Thymus (tissue), 11 donors: Measurements from ENCODE around the gene TIMD4. TPM values are rescaled to one million over a fixed set of nuclear protein-coding genes. Genes with fewer than 3 reads are reported as not detected.
"Not testable (repeated sequence)": the region's sequence is repeated elsewhere in the genome, so short reads cannot be mapped to it uniquely, and the experiment has no call there.

Experiments used
- DNase-seq, 9 donors: peaks; one replicate each; pipeline ENCODE4 v3.0.0-alpha.2; 2013; ENCODE audit warnings: low spot score in 9 of 9, low read depth in 6 of 9, missing footprints in 1 of 9
- H3K27ac ChIP-seq, 2 donors: one replicate each; pipeline ENCODE4 v1.5.1; 2013; ENCODE audit warnings: control low read depth in 1 of 2, low read depth in 1 of 2, low read length in 1 of 2, mild to moderate bottlenecking in 1 of 2, moderate library complexity in 1 of 2
- H3K27me3 ChIP-seq, 2 donors: one replicate each; pipeline ENCODE4 v1.5.1; 2013; ENCODE audit warnings: low read length in 1 of 2; ENCODE audit not compliant: control insufficient read depth in 2 of 2, insufficient read depth in 1 of 2
- H3K36me3 ChIP-seq, 2 donors: one replicate each; pipeline ENCODE4 v1.5.1; 2013; ENCODE audit warnings: low read length in 1 of 2, mild to moderate bottlenecking in 1 of 2, moderate library complexity in 1 of 2; ENCODE audit not compliant: control insufficient read depth in 2 of 2, insufficient read depth in 2 of 2
- H3K4me1 ChIP-seq, 2 donors: one replicate each; pipeline ENCODE4 v1.5.1; 2013; ENCODE audit warnings: low read length in 2 of 2; ENCODE audit not compliant: control insufficient read depth in 2 of 2, insufficient read depth in 2 of 2
- H3K4me3 ChIP-seq, 2 donors: one replicate each; pipeline ENCODE4 v1.5.1; 2013; ENCODE audit warnings: low read length in 2 of 2, control low read depth in 1 of 2, mild to moderate bottlenecking in 1 of 2
- H3K9me3 ChIP-seq, 2 donors: one replicate each; pipeline ENCODE4 v1.5.1; 2013; ENCODE audit warnings: low read length in 1 of 2, mild to moderate bottlenecking in 1 of 2; ENCODE audit not compliant: control insufficient read depth in 2 of 2, insufficient read depth in 1 of 2
- WGBS: extraction: QIAGEN DNeasy Blood & Tissue Kit; methylation state at CpG from one replicate; pipeline ENCODE4 v1.1.7; 2013; 5-methylcytosine and 5-hydroxymethylcytosine counted together
- polyA plus RNA-seq: library from polyadenylated mRNA; stranded (reverse); fragments of 200-250 nt; gene quantifications from one replicate; pipeline ENCODE4 v1.2.3, GENCODE V29; 2013
- total RNA-seq: library from RNA; stranded (reverse); fragments of 120-200 nt; gene quantifications from one replicate; pipeline ENCODE4 v1.2.4, GENCODE V29; 2013
- donor health status: healthy.

Gene TIMD4
- total and polyA plus RNA-seq, 2 donors = 14.7 to 25.4 TPM

DNA sequence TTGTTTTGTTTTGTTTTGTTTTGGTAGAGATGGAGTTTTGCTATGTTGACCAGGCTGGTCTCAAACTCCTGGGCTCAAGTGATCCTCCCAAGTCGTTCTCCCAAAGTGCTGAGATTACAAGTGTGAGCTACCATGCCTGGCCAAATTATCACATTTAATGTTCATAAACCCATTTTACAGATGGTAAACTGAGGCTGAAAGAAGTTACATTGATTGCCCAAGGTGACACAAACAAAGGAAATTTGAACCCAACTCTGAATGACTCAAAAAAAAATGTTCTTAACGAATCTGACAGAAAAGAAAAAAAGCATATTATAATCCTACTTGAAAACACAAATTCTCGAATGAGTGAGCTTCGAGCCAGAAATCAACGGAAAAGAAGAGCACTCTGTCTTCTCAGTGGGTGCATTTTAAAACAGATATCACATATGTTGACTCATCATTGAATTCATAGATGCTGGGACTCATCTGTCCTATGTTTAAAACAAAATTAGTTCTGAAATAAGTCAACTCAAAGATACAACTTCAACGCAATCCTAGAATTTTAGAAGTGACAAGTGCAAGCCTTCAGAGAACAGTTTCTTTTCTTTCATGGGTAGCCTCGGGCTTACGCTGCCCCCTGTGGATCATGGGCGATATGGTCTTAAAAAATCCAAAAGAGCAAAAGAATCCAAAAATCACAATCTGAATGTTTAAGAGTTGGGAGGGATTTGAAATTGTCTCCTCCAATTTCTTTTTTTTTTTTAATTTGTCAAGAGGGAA is 28.4 kb downstream of the TIMD4 start:
- peak in 5 of 9 donors; percentile 6 to 40 (median 20) for DNase-seq
- no peaks in the 10 kb centered on the region for H3K4me1 ChIP-seq
- H3K4me3 ChIP-seq = no peak overlapping the region
- H3K9me3 ChIP-seq = no peaks in the 10 kb centered on the region
- WGBS = 64% methylated on average over 9 of the region's 9 CpGs
- H3K27ac ChIP-seq = no peak overlapping the region
- no peaks in the 10 kb centered on the region for H3K36me3 ChIP-seq
- H3K27me3 ChIP-seq = no peaks in the 10 kb centered on the region

DNA sequence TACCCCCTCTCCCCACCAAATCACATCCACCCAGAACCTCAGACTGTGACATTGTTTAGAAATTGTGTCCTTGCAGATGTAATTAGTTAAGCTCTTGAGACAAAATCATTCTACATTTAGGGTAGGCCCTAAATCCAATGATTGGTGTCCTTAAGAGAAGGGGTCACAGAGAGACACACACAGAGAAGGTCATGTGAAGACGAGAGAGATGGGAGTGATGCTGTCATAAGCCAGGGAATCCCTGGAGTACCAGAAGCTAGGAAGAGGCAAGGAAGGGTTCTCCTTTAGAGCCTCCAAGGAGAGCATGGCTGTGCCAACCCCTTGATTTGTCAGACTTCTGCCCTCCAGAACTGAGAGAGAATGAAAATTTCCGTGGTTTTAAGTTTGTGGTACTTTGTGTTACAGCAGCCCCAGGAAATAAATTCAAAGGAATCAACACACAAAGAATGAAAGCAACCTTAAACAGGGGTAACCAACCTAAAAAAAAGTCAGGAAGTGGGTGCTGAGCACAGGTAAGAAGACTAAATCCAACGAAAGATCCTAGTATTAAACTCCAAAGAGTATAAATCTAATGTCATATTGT is 33.6 kb downstream of the TIMD4 start:
- no peak overlapping the region for H3K27ac ChIP-seq
- H3K4me1 ChIP-seq = no peaks in the 10 kb centered on the region
- no peaks in the 10 kb centered on the region for H3K36me3 ChIP-seq
- peak in 1 of 9 donors; percentile 28 for DNase-seq
- H3K27me3 ChIP-seq = no peaks in the 10 kb centered on the region
- no peaks in the 10 kb centered on the region for H3K9me3 ChIP-seq
- WGBS = 56% methylated on average over 3 of the region's 3 CpGs
- no peak overlapping the region for H3K4me3 ChIP-seq

DNA sequence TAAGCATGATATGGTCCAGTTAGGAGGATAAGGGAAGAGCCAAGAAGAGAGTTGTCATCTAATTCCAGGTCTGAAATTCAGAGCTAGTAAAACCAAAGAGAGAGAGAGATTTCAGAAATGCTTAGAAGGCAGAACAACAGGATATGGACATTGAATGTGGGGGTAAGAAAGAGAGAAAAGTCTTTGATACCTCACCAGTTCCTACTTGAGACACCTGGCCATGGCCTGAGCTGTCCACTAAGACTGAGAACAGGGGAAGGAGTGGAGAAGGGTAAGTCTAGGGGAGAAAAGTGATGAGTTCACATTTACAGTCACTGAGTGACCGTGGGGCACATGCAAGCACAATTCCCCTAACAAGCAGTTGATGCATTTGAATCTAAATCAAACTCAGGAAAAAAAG is 35.5 kb downstream of the TIMD4 start:
- 93% methylated on average over 1 of the region's 1 CpG for WGBS

GRCh38 chr5:156925767-156926166 is 37.3 kb downstream of the TIMD4 start:
- H3K27ac ChIP-seq, H3K4me3 ChIP-seq, H3K9me3 ChIP-seq, H3K27me3 ChIP-seq, H3K4me1 ChIP-seq, DNase-seq, H3K36me3 ChIP-seq: not testable (repeated sequence)
- 95% methylated on average over 4 of the region's 4 CpGs for WGBS

More for the DNA sequence above, 35.5 kb downstream of the TIMD4 start:
- Histone ChIP-seq H3K27me3 (no peaks in the 10 kb centered on the region), H3K4me1 (no peaks in the 10 kb centered on the region), H3K9me3 (no peaks in the 10 kb centered on the region), H3K4me3 (no peak overlapping the region), H3K27ac (no peak overlapping the region), H3K36me3 (no peaks in the 10 kb centered on the region)
- no peak for DNase-seq

GRCh38 chr5:156922207-156922792 is 40.7 kb downstream of the TIMD4 start:
- peaks cover 0 to 2% of the 10 kb centered on the region in 2 donors for H3K4me1 ChIP-seq
- H3K36me3 ChIP-seq = no peaks in the 10 kb centered on the region
- no peaks in the 10 kb centered on the region for H3K27me3 ChIP-seq
- H3K4me3 ChIP-seq = no peak overlapping the region
- DNase-seq = no peak
- H3K27ac ChIP-seq = no peak overlapping the region
- no peaks in the 10 kb centered on the region for H3K9me3 ChIP-seq
- WGBS = 95% methylated on average over 3 of the region's 3 CpGs

- H3K27me3 ChIP-seq = no peaks in the 10 kb centered on the region
- WGBS = 91% methylated on average over 3 of the region's 3 CpGs
- no peak for DNase-seq
- no peaks in the 10 kb centered on the region for H3K9me3 ChIP-seq
- peaks cover 0 to 2% of the 10 kb centered on the region in 2 donors for H3K4me1 ChIP-seq
- no peak overlapping the region for H3K4me3 ChIP-seq
- H3K27ac ChIP-seq = no peak overlapping the region
- no peaks in the 10 kb centered on the region for H3K36me3 ChIP-seq
These were observed 42.1 kb downstream of the TIMD4 start for GRCh38 chr5:156920861-156921431.

GRCh38 chr5:156920042-156920860 is 42.8 kb downstream of the TIMD4 start:
- Histone ChIP-seq H3K4me1 (peaks cover 0 to 2% of the 10 kb centered on the region in 2 donors), H3K27ac (no peak overlapping the region), H3K4me3 (no peak overlapping the region), H3K9me3 (no peaks in the 10 kb centered on the region), H3K27me3 (no peaks in the 10 kb centered on the region), H3K36me3 (no peaks in the 10 kb centered on the region)
- WGBS = 93% methylated on average over 7 of the region's 7 CpGs
- DNase-seq = no peak

DNA sequence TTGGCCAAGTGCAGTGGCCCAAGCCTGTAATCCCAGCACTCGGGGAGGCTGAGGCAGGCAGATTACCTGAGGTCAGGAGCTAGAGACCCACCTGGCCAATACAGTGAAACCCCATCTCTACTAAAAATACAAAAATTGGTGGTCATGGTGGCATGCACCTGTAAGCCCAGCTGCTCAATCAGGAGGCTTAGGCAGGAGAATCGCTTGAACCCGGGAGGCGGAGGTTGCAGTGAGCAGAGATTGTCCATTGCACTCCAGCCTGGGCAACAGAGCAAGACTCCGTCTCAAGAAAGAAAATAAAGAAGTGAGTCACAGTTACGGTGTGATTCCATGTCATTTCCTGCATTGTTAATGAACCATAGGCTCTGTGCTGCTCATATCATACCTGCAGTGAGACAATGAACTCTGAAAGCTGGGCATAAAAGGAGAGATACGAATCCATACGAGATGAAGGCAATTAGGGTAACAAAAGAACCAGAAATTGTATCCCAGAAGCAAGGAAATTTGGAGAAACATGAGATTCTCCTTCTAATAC is 44.6 kb downstream of the TIMD4 start:
- peaks cover 0 to 10% of the 10 kb centered on the region in 2 donors for H3K4me1 ChIP-seq
- no peak overlapping the region for H3K27ac ChIP-seq
- no peak overlapping the region for H3K4me3 ChIP-seq
- DNase-seq = no peak
- 93% methylated on average over 8 of the region's 8 CpGs for WGBS
- H3K9me3 ChIP-seq = peaks cover 0 to 1% of the 10 kb centered on the region in 2 donors
- no peaks in the 10 kb centered on the region for H3K27me3 ChIP-seq
- H3K36me3 ChIP-seq = no peaks in the 10 kb centered on the region
